IMR-90 (cell line): ENCODE data around the gene PRKG2. TPM values are rescaled to one million over a fixed set of nuclear protein-coding genes. Genes with fewer than 3 reads are reported as not detected.

Experiments used
- ATAC-seq: fragments of 200-7000 bp; cut with Tn5 transposase; 2 replicates; pipeline ENCODE4 v1.9.1; 2020; ENCODE audit warnings: low read depth, mild to moderate bottlenecking, moderate library complexity
- BruUV-seq: library from RNA; stranded (reverse); fragments of 400-500 nt; replicated peaks from 2 replicates; lab custom pipeline; 2021; lab: Mats Ljungman, UMichigan
- CTCF ChIA-PET: fragments of 300-600 bp; formaldehyde crosslinking; extraction: SDS; loops from one replicate; lab custom pipeline; 2021; ENCODE audit warnings: antibody characterized with exemption; lab: Yijun Ruan, JAX
- POLR2A ChIA-PET: fragments of 300-600 bp; sonication (Branson Sonifier 250); formaldehyde crosslinking; loops from one replicate; lab custom pipeline; 2022; ENCODE audit warnings: antibody characterized with exemption; ENCODE audit not compliant: unreplicated experiment; lab: Charles Lee
- DNase-seq: peaks from one replicate; pipeline ENCODE4 v3.0.0; 2013
- H2AFZ ChIP-seq: replicated peaks from 2 replicates; pipeline ENCODE3; 2013; ENCODE audit warnings: low read length, mild to moderate bottlenecking; ENCODE audit not compliant: poor library complexity
- H2AK5ac ChIP-seq: 2 replicates; pipeline ENCODE4 v1.6.1; 2013; ENCODE audit warnings: low read depth, low read length, inconsistent platforms
- H2AK9ac ChIP-seq: replicated peaks from 2 replicates; pipeline ENCODE3; 2013; ENCODE audit warnings: mild to moderate bottlenecking, low read depth, low read length, moderate library complexity; ENCODE audit not compliant: poor library complexity
- H2BK120ac ChIP-seq: 2 replicates; pipeline ENCODE4 v1.6.1; 2013; ENCODE audit warnings: low read depth, low read length, inconsistent platforms
- H2BK15ac ChIP-seq: 3 replicates; pipeline ENCODE4 v1.6.1; 2013; ENCODE audit warnings: low read depth, low read length, inconsistent platforms
- H2BK20ac ChIP-seq: 2 replicates; pipeline ENCODE4 v1.6.1; 2013; ENCODE audit warnings: low read depth, mild to moderate bottlenecking, inconsistent platforms, low read length, moderate library complexity
- H2BK5ac ChIP-seq: 2 replicates; pipeline ENCODE4 v1.6.1; 2013; ENCODE audit warnings: mild to moderate bottlenecking, low read depth, low read length, inconsistent platforms; ENCODE audit not compliant: poor library complexity, severe bottlenecking
- H3K14ac ChIP-seq: replicated peaks from 2 replicates; pipeline ENCODE4 v1.6.1; 2013; ENCODE audit warnings: low read depth, low read length, inconsistent platforms
- H3K18ac ChIP-seq: 2 replicates; pipeline ENCODE4 v1.6.1; 2013; ENCODE audit warnings: low read depth, low read length, control low read depth
- H3K23ac ChIP-seq: 2 replicates; pipeline ENCODE4 v1.6.1; 2013; ENCODE audit warnings: low read depth, low read length, inconsistent platforms
- H3K27ac ChIP-seq: 2 replicates; pipeline ENCODE4 v1.5.1; 2013; ENCODE audit warnings: mild to moderate bottlenecking, control low read depth, low read length; ENCODE audit not compliant: insufficient read depth
- H3K27me3 ChIP-seq: 2 replicates; pipeline ENCODE4 v1.6.1; 2013; ENCODE audit warnings: low read length; ENCODE audit not compliant: control insufficient read depth, insufficient read depth
- H3K36me3 ChIP-seq: 2 replicates; pipeline ENCODE4 v1.6.1; 2013; ENCODE audit warnings: low read length, mixed read lengths; ENCODE audit not compliant: control insufficient read depth, insufficient read depth
- H3K4ac ChIP-seq: 2 replicates; pipeline ENCODE4 v1.6.1; 2013; ENCODE audit warnings: low read depth, low read length, inconsistent platforms
- H3K4me1 ChIP-seq: 2 replicates; pipeline ENCODE4 v1.6.1; 2013; ENCODE audit warnings: low read length, mixed read lengths; ENCODE audit not compliant: control insufficient read depth, insufficient read depth
- H3K4me2 ChIP-seq: 2 replicates; pipeline ENCODE4 v1.6.1; 2013; ENCODE audit warnings: low read depth, mild to moderate bottlenecking, control low read depth, low read length, moderate library complexity
- H3K4me3 ChIP-seq: 2 replicates; pipeline ENCODE4 v1.5.1; 2013; ENCODE audit warnings: low read depth, mild to moderate bottlenecking, control low read depth, low read length, moderate library complexity; ENCODE audit not compliant: insufficient read depth
- H3K56ac ChIP-seq: 2 replicates; pipeline ENCODE4 v1.6.1; 2013; ENCODE audit warnings: low read length, inconsistent platforms; ENCODE audit not compliant: insufficient read depth; ENCODE audit errors: extremely low read depth
- H3K79me1 ChIP-seq, 2 experiments: 2 replicates each; pipeline ENCODE4 v1.6.1; 2013; ENCODE audit warnings: low read length in 2 of 2, inconsistent platforms in 1 of 2, low read depth in 1 of 2
- H3K9ac ChIP-seq: 2 replicates; pipeline ENCODE4 v1.6.1; 2013; ENCODE audit warnings: low read depth, low read length, control low read depth
- H3K9me1 ChIP-seq: 2 replicates; pipeline ENCODE4 v1.6.1; 2013; ENCODE audit warnings: low read length, inconsistent platforms; ENCODE audit not compliant: insufficient read depth
- H3K9me3 ChIP-seq: 2 replicates; pipeline ENCODE4 v1.6.1; 2013; ENCODE audit warnings: low read length; ENCODE audit not compliant: control insufficient read depth, insufficient read depth
- H4K20me1 ChIP-seq: 2 replicates; pipeline ENCODE4 v1.6.1; 2013; ENCODE audit warnings: low read length, inconsistent platforms; ENCODE audit not compliant: insufficient read depth
- H4K5ac ChIP-seq: 2 replicates; pipeline ENCODE4 v1.6.1; 2013; ENCODE audit warnings: mild to moderate bottlenecking, low read depth, low read length, control low read depth
- H4K8ac ChIP-seq, 2 experiments: 2 replicates each; pipeline ENCODE4 v1.6.1; 2013; ENCODE audit warnings: low read depth in 2 of 2, low read length in 2 of 2, control low read depth in 1 of 2, inconsistent platforms in 1 of 2
- H4K91ac ChIP-seq: 2 replicates; pipeline ENCODE4 v1.6.1; 2013; ENCODE audit warnings: low read depth, low read length, inconsistent platforms; ENCODE audit not compliant: insufficient read depth
- FOS ChIP-seq: fragments of 150-350 bp; IDR thresholded peaks from 2 replicates; pipeline ENCODE4 v1.6.1; 2016; ENCODE audit warnings: low read depth, low read length
- POLR2A ChIP-seq: IDR thresholded peaks from 2 replicates; pipeline ENCODE4 v1.6.1; 2012; ENCODE audit warnings: mild to moderate bottlenecking, low read depth, low read length
- RAD21 ChIP-seq: IDR thresholded peaks from 2 replicates; pipeline ENCODE4 v1.6.1; 2012; ENCODE audit warnings: low read length, improper control_type of control experiment
- RCOR1 ChIP-seq: IDR thresholded peaks from 2 replicates; pipeline ENCODE4 v1.6.1; 2012; ENCODE audit warnings: mild to moderate bottlenecking, low read length, improper control_type of control experiment; ENCODE audit not compliant: insufficient replicate concordance
- USF2 ChIP-seq: fragments of 150-350 bp; IDR thresholded peaks from 2 replicates; pipeline ENCODE4 v1.6.1; 2017; ENCODE audit warnings: mild to moderate bottlenecking, antibody characterized with exemption, low read length, low read depth
- WGBS, 2 experiments: methylation state at CpG; one replicate each; pipeline versions ENCODE4 v1.1.5 to v1.1.7; 2013; ENCODE audit warnings: missing lambda C conversion rate in 2 of 2; ENCODE audit not compliant: insufficient read length in 1 of 2; ENCODE audit errors: extremely low coverage in 2 of 2; 5-methylcytosine and 5-hydroxymethylcytosine counted together
- dilution Hi-C: fragments of 300-500 bp; cut with HindIII; formaldehyde crosslinking; loops from one replicate; pipeline ENCODE4 v1.14.3; 2018; ENCODE audit warnings: low sequenced_read_pairs; ENCODE audit not compliant: unreplicated experiment
- in situ Hi-C: fragments of 300-500 bp; cut with MboI; formaldehyde crosslinking; loops from 3 replicates; pipeline ENCODE4 v1.14.3; 2019; ENCODE audit warnings: low sequenced_read_pairs, inconsistent platforms, mixed read lengths
- intact Hi-C: fragments of 100-400 bp; cut with micrococcal nuclease; formaldehyde crosslinking; loops from 2 replicates; pipeline ENCODE4 v1.10.0; 2022
- polyA plus RNA-seq, 3 experiments: library from polyadenylated mRNA; depleted of rRNA; stranded (reverse); fragments of >200 nt; gene quantifications; 2 replicates each; pipeline ENCODE4 v1.2.3, GENCODE V29; 2012; ENCODE audit warnings: low replicate concordance in 1 of 3
- total RNA-seq: library from RNA; depleted of rRNA; stranded (reverse); fragments of >200 nt; gene quantifications from 2 replicates; pipeline ENCODE4 v1.2.3, GENCODE V29; 2012
- TF ChIP-seq, protein P1 (sequence below): conservative IDR thresholded peaks from 2 replicates; pipeline ENCODE4 v1.5.1; 2012; ENCODE audit warnings: mild to moderate bottlenecking, low read depth, low read length, improper control_type of control experiment

The PRKG2 gene
- total and polyA plus RNA-seq, 2 of the 4 experiments (the other 2 are of a cell fraction), result 0.44 to 2.0 TPM

GRCh38 chr4:81180916-81181315, 34.1 kb downstream of the PRKG2 start:
- Histone ChIP-seq H3K9ac (no peak overlapping the region), H2BK20ac (no peak overlapping the region), H4K91ac (no peak overlapping the region), H3K27me3 (no peaks in the 10 kb centered on the region), H2BK15ac (no peak overlapping the region), H2BK5ac (no peak overlapping the region), H3K4me1 (no peaks in the 10 kb centered on the region), H4K5ac (no peak overlapping the region), H4K20me1 (no peaks in the 10 kb centered on the region), H3K9me1 (no peaks in the 10 kb centered on the region), H3K4me3 (no peak overlapping the region), H3K27ac (no peak overlapping the region), H2AFZ (no peak overlapping the region), H3K9me3 (no peaks in the 10 kb centered on the region), H3K36me3 (peaks cover 1% of the 10 kb centered on the region; the same call in 1 of the 2 replicates), H3K79me1 (no peaks in the 10 kb centered on the region; a peak in 1 of 4 replicates), H3K4ac (no peak overlapping the region), H3K23ac (no peak overlapping the region), H2AK9ac (no peak overlapping the region), H3K56ac (no peak overlapping the region), H4K8ac (no peak overlapping the region), H2BK120ac (no peak overlapping the region), H3K18ac (no peak overlapping the region), H3K4me2 (no peak overlapping the region), H2AK5ac (no peak overlapping the region), H3K14ac (no peak overlapping the region)
- ChIA-PET CTCF (no interaction called here), POLR2A (no interaction called here)
- DNase-seq (no peak), ATAC-seq (no peak)
- intact Hi-C loops (no loop called here), dilution Hi-C loops (no loop called here), in situ Hi-C loops (no loop called here)
- no peak for TF ChIP-seq RAD21
- TF ChIP-seq, protein P1, sequence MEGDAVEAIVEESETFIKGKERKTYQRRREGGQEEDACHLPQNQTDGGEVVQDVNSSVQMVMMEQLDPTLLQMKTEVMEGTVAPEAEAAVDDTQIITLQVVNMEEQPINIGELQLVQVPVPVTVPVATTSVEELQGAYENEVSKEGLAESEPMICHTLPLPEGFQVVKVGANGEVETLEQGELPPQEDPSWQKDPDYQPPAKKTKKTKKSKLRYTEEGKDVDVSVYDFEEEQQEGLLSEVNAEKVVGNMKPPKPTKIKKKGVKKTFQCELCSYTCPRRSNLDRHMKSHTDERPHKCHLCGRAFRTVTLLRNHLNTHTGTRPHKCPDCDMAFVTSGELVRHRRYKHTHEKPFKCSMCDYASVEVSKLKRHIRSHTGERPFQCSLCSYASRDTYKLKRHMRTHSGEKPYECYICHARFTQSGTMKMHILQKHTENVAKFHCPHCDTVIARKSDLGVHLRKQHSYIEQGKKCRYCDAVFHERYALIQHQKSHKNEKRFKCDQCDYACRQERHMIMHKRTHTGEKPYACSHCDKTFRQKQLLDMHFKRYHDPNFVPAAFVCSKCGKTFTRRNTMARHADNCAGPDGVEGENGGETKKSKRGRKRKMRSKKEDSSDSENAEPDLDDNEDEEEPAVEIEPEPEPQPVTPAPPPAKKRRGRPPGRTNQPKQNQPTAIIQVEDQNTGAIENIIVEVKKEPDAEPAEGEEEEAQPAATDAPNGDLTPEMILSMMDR, result no peak
- TF ChIP-seq FOS, result no peak
- TF ChIP-seq POLR2A, result no peak
- TF ChIP-seq RCOR1, result no peak
- TF ChIP-seq USF2, result no peak
- WGBS, 2 experiments, result no CpG with 5 or more reads among the region's 1 CpG
- no TSS peak for BruUV-seq
